GM12873 (cell line): ENCODE measurements around the gene PLCB1.

ENCODE experiments used
- CTCF ChIP-seq: IDR thresholded peaks from 2 replicates; pipeline ENCODE4 v1.5.1; 2012; ENCODE audit warnings: low read depth, mild to moderate bottlenecking, moderate library complexity, low read length, control low read depth; ENCODE audit not compliant: insufficient read depth; ENCODE audit errors: missing control alignments

Gene PLCB1

GRCh38 chr20:8795404-8795803 is 663.3 kb downstream of the PLCB1 start:
- TF ChIP-seq CTCF = no peak

GRCh38 chr20:8796088-8796660 is 664.1 kb downstream of the PLCB1 start:
- no peak for TF ChIP-seq CTCF

GRCh38 chr20:8798505-8798904 is 666.4 kb downstream of the PLCB1 start:
- no peak for TF ChIP-seq CTCF

GRCh38 chr20:8800089-8800488 is 668.0 kb downstream of the PLCB1 start:
- no peak for TF ChIP-seq CTCF

- no peak for TF ChIP-seq CTCF
Measured at GRCh38 chr20:8801686-8802085, 669.6 kb downstream of the PLCB1 start.

GRCh38 chr20:8803065-8803464 is 671.0 kb downstream of the PLCB1 start:
- no peak for TF ChIP-seq CTCF

GRCh38 chr20:8803941-8804340 is 671.9 kb downstream of the PLCB1 start:
- TF ChIP-seq CTCF = no peak
